HepG2 (cell line): ENCODE results near the gene CYP27B1. TPM values are rescaled to one million over a fixed set of nuclear protein-coding genes. Genes with fewer than 3 reads are reported as not detected.

Source experiments
- ATF1 ChIP-seq: IDR thresholded peaks from 2 replicates; pipeline ENCODE4 v1.6.1; 2016; ENCODE audit warnings: mild to moderate bottlenecking, control low read depth
- HIVEP1 ChIP-seq: sonication (generic); formaldehyde crosslinking; IDR thresholded peaks from 2 replicates; pipeline ENCODE4 v1.4.0; 2020; ENCODE audit warnings: mild to moderate bottlenecking, missing genetic modification reagents
- ISL2 ChIP-seq: sonication (generic); formaldehyde crosslinking; IDR thresholded peaks from 2 replicates; pipeline ENCODE4 v1.5.0; 2020; ENCODE audit warnings: missing genetic modification reagents
- KDM5A ChIP-seq: fragments of 200-600 bp; sonication (generic); IDR thresholded peaks from 2 replicates; pipeline ENCODE4 v1.7.0; 2018; ENCODE audit warnings: antibody characterized with exemption, mild to moderate bottlenecking, low read length, borderline replicate concordance
- KLF16 ChIP-seq, 2 experiments: sonication (generic) in 1 of 2; formaldehyde crosslinking in 1 of 2; IDR thresholded peaks; 2 replicates each; pipeline versions ENCODE4 v1.6.1 to v1.8.0; 2016 to 2023; ENCODE audit warnings: missing genetic modification reagents in 2 of 2, missing compliant biosample characterization in 1 of 2
- PTBP1 ChIP-seq: fragments of 200-400 bp; formaldehyde crosslinking; IDR thresholded peaks from 2 replicates; pipeline ENCODE4 v1.6.1; 2018; ENCODE audit warnings: low read length, low read depth; ENCODE audit not compliant: poor library complexity, severe bottlenecking
- RBM39 ChIP-seq: fragments of 200-400 bp; formaldehyde crosslinking; IDR thresholded peaks from one replicate; pipeline ENCODE4 v1.6.1; 2018; ENCODE audit warnings: antibody characterized with exemption, mild to moderate bottlenecking, low read depth, low read length; ENCODE audit not compliant: poor library complexity, severe bottlenecking
- SATB2 ChIP-seq: sonication (generic); formaldehyde crosslinking; IDR thresholded peaks from 2 replicates; pipeline ENCODE4 v1.5.0; 2020; ENCODE audit warnings: missing genetic modification reagents
- SOX5 ChIP-seq: IDR thresholded peaks from 2 replicates; pipeline ENCODE4 v1.6.1; 2016; ENCODE audit warnings: borderline replicate concordance
- ZFP1 ChIP-seq: IDR thresholded peaks from 2 replicates; pipeline ENCODE4 v1.6.1; 2016
- ZNF543 ChIP-seq: sonication (generic); formaldehyde crosslinking; IDR thresholded peaks from 2 replicates; pipeline ENCODE4 v1.4.0; 2020; ENCODE audit warnings: mild to moderate bottlenecking, missing genetic modification reagents
- ZNF550 ChIP-seq: sonication (generic); formaldehyde crosslinking; IDR thresholded peaks from 2 replicates; pipeline ENCODE4 v1.4.0; 2020; ENCODE audit warnings: mild to moderate bottlenecking, missing genetic modification reagents, borderline replicate concordance
- ZNF670 ChIP-seq: sonication (generic); formaldehyde crosslinking; IDR thresholded peaks from 2 replicates; pipeline ENCODE4 v1.8.0; 2022; ENCODE audit warnings: mild to moderate bottlenecking, missing genetic modification reagents, borderline replicate concordance
- ZNF709 ChIP-seq: sonication (generic); formaldehyde crosslinking; IDR thresholded peaks from 2 replicates; pipeline ENCODE4 v1.5.0; 2020; ENCODE audit warnings: mild to moderate bottlenecking, missing genetic modification reagents
- polyA plus RNA-seq, 8 experiments: library from polyadenylated mRNA; depleted of rRNA in 3 of 8; stranded (reverse) in 7 of 8; unstranded in 1 of 8; fragments of >200 nt; fragmentation: Illumina TruSeq in 4 of 8; extraction: Trizol in 4 of 8; gene quantifications; 2 replicates each; pipeline versions ENCODE4 v1.2.1 to v1.2.3, GENCODE V29; 2011 to 2016; ENCODE audit warnings: low read depth in 4 of 8, missing spikeins in 1 of 8, mixed read lengths in 1 of 8; ENCODE audit not compliant: insufficient read depth in 1 of 8
- total RNA-seq, 5 experiments: library from RNA; depleted of rRNA; stranded (reverse); fragments of >200 nt; fragmentation: Illumina TruSeq; extraction: Trizol; gene quantifications; 2 replicates each; pipeline ENCODE4 v1.2.3, GENCODE V29; 2016; ENCODE audit warnings: low read depth in 1 of 5
- TF ChIP-seq, protein P1 (sequence below): sonication (generic); formaldehyde crosslinking; IDR thresholded peaks from 2 replicates; pipeline ENCODE4 v1.4.0; 2020; ENCODE audit warnings: missing genetic modification reagents
- TF ChIP-seq, protein P2 (sequence below): IDR thresholded peaks from 2 replicates; pipeline ENCODE4 v1.6.1; 2016; ENCODE audit warnings: low read depth, control low read depth
- TF ChIP-seq, protein P3 (sequence below): sonication (generic); formaldehyde crosslinking; IDR thresholded peaks from 2 replicates; pipeline ENCODE4 v1.5.0; 2020; ENCODE audit warnings: mild to moderate bottlenecking, missing genetic modification reagents
- TF ChIP-seq, protein P4 (sequence below): sonication (generic); formaldehyde crosslinking; conservative IDR thresholded peaks from 2 replicates; pipeline ENCODE4 v1.4.0; 2020; ENCODE audit warnings: missing genetic modification reagents
- TF ChIP-seq, protein P5 (sequence below): sonication (generic); formaldehyde crosslinking; IDR thresholded peaks from 2 replicates; pipeline ENCODE4 v1.5.0; 2020; ENCODE audit warnings: mild to moderate bottlenecking, low read depth, missing genetic modification reagents, borderline replicate concordance
- TF ChIP-seq, protein P6 (sequence below): sonication (generic); formaldehyde crosslinking; IDR thresholded peaks from 2 replicates; pipeline ENCODE4 v1.8.0; 2022; ENCODE audit warnings: mild to moderate bottlenecking, missing genetic modification reagents, moderate library complexity

Gene CYP27B1
- total and polyA plus RNA-seq, 2 of the 13 experiments (the other 11 are each of a cell fraction or from before 2014, with no cell fraction given) = 2.3 to 3.0 TPM

DNA sequence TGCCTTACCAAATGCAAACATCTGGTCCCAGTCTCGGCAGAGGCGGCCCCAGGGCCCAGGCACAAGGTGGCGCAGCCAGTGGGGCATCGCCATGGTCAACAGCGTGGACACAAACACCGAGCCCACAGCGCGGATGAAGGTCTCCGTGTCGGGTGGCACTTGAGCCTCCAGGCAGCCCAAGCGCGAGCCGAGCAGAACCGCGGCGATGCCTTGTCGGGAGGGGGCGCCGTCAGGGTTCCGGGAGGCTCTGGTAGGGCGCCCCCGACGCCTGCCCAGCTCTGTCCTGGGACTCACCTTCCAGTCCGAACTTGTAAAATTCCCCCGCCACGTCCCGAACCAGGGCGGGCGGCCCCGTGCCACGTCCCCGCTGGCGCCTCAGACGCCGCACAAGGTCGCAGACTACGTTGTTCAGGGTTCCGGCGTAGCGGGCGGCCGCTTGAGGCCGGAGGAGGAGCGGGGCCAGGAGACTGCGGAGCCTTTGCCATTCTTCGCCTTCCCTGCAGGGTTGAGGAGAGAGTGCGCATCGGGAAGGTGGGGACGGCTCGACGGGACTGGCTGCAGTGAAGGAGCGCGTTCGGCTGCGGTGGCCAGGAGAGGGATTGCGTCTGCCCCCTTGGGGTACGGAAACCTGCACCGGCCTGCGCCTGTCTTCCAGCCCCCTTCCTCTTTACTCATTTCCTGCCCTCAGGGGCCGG lies 1.7 kb downstream of the CYP27B1 start (continued):
- TF ChIP-seq, protein P1, sequence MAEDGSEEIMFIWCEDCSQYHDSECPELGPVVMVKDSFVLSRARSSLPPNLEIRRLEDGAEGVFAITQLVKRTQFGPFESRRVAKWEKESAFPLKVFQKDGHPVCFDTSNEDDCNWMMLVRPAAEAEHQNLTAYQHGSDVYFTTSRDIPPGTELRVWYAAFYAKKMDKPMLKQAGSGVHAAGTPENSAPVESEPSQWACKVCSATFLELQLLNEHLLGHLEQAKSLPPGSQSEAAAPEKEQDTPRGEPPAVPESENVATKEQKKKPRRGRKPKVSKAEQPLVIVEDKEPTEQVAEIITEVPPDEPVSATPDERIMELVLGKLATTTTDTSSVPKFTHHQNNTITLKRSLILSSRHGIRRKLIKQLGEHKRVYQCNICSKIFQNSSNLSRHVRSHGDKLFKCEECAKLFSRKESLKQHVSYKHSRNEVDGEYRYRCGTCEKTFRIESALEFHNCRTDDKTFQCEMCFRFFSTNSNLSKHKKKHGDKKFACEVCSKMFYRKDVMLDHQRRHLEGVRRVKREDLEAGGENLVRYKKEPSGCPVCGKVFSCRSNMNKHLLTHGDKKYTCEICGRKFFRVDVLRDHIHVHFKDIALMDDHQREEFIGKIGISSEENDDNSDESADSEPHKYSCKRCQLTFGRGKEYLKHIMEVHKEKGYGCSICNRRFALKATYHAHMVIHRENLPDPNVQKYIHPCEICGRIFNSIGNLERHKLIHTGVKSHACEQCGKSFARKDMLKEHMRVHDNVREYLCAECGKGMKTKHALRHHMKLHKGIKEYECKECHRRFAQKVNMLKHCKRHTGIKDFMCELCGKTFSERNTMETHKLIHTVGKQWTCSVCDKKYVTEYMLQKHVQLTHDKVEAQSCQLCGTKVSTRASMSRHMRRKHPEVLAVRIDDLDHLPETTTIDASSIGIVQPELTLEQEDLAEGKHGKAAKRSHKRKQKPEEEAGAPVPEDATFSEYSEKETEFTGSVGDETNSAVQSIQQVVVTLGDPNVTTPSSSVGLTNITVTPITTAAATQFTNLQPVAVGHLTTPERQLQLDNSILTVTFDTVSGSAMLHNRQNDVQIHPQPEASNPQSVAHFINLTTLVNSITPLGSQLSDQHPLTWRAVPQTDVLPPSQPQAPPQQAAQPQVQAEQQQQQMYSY = no peak; the same call in 1 of the 2 replicates
- TF ChIP-seq ISL2 (CRISPR knock-in tag) (peak; percentile 55; the same call in 1 of the 2 replicates), HIVEP1 (CRISPR knock-in tag) (peak; percentile 81), RBM39 (no peak), ATF1 (CRISPR knock-in tag) (no peak), SATB2 (CRISPR knock-in tag) (no peak), KLF16 (CRISPR knock-in tag; IDR thresholded peaks at IDR 0.05) (no peak), SOX5 (no peak), ZNF709 (CRISPR knock-in tag) (no peak), PTBP1 (no peak), ZNF550 (CRISPR knock-in tag) (no peak), ZNF543 (0 out of 2 replicates have a peak, but pooled peaks have one; percentile 33), ZFP1 (CRISPR knock-in tag) (no peak), ZNF670 (CRISPR knock-in tag) (no peak), KDM5A (no peak)
- TF ChIP-seq, protein P2, sequence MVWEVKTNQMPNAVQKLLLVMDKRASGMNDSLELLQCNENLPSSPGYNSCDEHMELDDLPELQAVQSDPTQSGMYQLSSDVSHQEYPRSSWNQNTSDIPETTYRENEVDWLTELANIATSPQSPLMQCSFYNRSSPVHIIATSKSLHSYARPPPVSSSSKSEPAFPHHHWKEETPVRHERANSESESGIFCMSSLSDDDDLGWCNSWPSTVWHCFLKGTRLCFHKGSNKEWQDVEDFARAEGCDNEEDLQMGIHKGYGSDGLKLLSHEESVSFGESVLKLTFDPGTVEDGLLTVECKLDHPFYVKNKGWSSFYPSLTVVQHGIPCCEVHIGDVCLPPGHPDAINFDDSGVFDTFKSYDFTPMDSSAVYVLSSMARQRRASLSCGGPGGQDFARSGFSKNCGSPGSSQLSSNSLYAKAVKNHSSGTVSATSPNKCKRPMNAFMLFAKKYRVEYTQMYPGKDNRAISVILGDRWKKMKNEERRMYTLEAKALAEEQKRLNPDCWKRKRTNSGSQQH (CRISPR knock-in tag) = no peak
- TF ChIP-seq, protein P3, sequence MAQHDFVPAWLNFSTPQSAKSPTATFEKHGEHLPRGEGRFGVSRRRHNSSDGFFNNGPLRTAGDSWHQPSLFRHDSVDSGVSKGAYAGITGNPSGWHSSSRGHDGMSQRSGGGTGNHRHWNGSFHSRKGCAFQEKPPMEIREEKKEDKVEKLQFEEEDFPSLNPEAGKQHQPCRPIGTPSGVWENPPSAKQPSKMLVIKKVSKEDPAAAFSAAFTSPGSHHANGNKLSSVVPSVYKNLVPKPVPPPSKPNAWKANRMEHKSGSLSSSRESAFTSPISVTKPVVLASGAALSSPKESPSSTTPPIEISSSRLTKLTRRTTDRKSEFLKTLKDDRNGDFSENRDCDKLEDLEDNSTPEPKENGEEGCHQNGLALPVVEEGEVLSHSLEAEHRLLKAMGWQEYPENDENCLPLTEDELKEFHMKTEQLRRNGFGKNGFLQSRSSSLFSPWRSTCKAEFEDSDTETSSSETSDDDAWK (CRISPR knock-in tag) = no peak
- TF ChIP-seq, protein P4, sequence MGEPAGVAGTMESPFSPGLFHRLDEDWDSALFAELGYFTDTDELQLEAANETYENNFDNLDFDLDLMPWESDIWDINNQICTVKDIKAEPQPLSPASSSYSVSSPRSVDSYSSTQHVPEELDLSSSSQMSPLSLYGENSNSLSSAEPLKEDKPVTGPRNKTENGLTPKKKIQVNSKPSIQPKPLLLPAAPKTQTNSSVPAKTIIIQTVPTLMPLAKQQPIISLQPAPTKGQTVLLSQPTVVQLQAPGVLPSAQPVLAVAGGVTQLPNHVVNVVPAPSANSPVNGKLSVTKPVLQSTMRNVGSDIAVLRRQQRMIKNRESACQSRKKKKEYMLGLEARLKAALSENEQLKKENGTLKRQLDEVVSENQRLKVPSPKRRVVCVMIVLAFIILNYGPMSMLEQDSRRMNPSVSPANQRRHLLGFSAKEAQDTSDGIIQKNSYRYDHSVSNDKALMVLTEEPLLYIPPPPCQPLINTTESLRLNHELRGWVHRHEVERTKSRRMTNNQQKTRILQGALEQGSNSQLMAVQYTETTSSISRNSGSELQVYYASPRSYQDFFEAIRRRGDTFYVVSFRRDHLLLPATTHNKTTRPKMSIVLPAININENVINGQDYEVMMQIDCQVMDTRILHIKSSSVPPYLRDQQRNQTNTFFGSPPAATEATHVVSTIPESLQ (CRISPR knock-in tag) = no peak
- TF ChIP-seq, protein P5, sequence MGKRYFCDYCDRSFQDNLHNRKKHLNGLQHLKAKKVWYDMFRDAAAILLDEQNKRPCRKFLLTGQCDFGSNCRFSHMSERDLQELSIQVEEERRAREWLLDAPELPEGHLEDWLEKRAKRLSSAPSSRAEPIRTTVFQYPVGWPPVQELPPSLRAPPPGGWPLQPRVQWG (CRISPR knock-in tag) = no peak
- TF ChIP-seq, protein P6, sequence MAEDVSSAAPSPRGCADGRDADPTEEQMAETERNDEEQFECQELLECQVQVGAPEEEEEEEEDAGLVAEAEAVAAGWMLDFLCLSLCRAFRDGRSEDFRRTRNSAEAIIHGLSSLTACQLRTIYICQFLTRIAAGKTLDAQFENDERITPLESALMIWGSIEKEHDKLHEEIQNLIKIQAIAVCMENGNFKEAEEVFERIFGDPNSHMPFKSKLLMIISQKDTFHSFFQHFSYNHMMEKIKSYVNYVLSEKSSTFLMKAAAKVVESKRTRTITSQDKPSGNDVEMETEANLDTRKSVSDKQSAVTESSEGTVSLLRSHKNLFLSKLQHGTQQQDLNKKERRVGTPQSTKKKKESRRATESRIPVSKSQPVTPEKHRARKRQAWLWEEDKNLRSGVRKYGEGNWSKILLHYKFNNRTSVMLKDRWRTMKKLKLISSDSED (CRISPR knock-in tag) = no peak
